HepG2 (cell line): Measurements from ENCODE around the gene PPP1R15B. TPM values are rescaled to one million over a fixed set of nuclear protein-coding genes. Genes with fewer than 3 reads are reported as not detected.

Experiments
- FLYWCH1 ChIP-seq: sonication (generic); formaldehyde crosslinking; IDR thresholded peaks from 2 replicates; pipeline ENCODE4 v1.8.1; 2023; ENCODE audit warnings: mild to moderate bottlenecking, missing genetic modification reagents
- HES4 ChIP-seq: sonication (generic); formaldehyde crosslinking; IDR thresholded peaks from 2 replicates; pipeline ENCODE4 v1.9.0; 2021; ENCODE audit warnings: mild to moderate bottlenecking, missing genetic modification reagents, borderline replicate concordance
- RAD51 ChIP-seq: fragments of 450-650 bp; IDR thresholded peaks from 2 replicates; pipeline ENCODE4 v1.6.1; 2016; ENCODE audit warnings: borderline replicate concordance
- TAF1 ChIP-seq: sonication (generic); formaldehyde crosslinking; IDR thresholded peaks from 2 replicates; pipeline ENCODE4 v1.4.0; 2020; ENCODE audit warnings: missing genetic modification reagents
- TSC22D2 ChIP-seq: sonication (generic); formaldehyde crosslinking; IDR thresholded peaks from 2 replicates; pipeline ENCODE4 v1.5.1; 2020; ENCODE audit warnings: missing genetic modification reagents, mild to moderate bottlenecking, borderline replicate concordance
- ZFAT ChIP-seq: sonication (generic); formaldehyde crosslinking; conservative IDR thresholded peaks from 2 replicates; pipeline ENCODE4 v1.8.1; 2023; ENCODE audit warnings: missing genetic modification reagents, inconsistent platforms
- ZNF883 ChIP-seq: sonication (generic); formaldehyde crosslinking; IDR thresholded peaks from 2 replicates; pipeline ENCODE4 v1.5.1; 2020; ENCODE audit warnings: mild to moderate bottlenecking, missing genetic modification reagents; ENCODE audit errors: not compliant biosample characterization
- ZSCAN31 ChIP-seq: sonication (generic); formaldehyde crosslinking; IDR thresholded peaks from 2 replicates; pipeline ENCODE4 v1.5.0; 2020; ENCODE audit warnings: low read depth, mild to moderate bottlenecking, missing genetic modification reagents
- polyA plus RNA-seq, 8 experiments: library from polyadenylated mRNA; depleted of rRNA in 3 of 8; stranded (reverse) in 7 of 8; unstranded in 1 of 8; fragments of >200 nt; fragmentation: Illumina TruSeq in 4 of 8; extraction: Trizol in 4 of 8; gene quantifications; 2 replicates each; pipeline versions ENCODE4 v1.2.1 to v1.2.3, GENCODE V29; 2011 to 2016; ENCODE audit warnings: low read depth in 4 of 8, missing spikeins in 1 of 8, mixed read lengths in 1 of 8; ENCODE audit not compliant: insufficient read depth in 1 of 8
- total RNA-seq, 5 experiments: library from RNA; depleted of rRNA; stranded (reverse); fragments of >200 nt; fragmentation: Illumina TruSeq; extraction: Trizol; gene quantifications; 2 replicates each; pipeline ENCODE4 v1.2.3, GENCODE V29; 2016; ENCODE audit warnings: low read depth in 1 of 5
- TF ChIP-seq, protein P1 (sequence below): sonication (generic); formaldehyde crosslinking; IDR thresholded peaks from 2 replicates; pipeline ENCODE4 v1.9.0; 2021; ENCODE audit warnings: missing genetic modification reagents, mild to moderate bottlenecking, borderline replicate concordance
- TF ChIP-seq, protein P2 (sequence below): sonication (generic); formaldehyde crosslinking; IDR thresholded peaks from 2 replicates; pipeline ENCODE4 v1.5.0; 2020; ENCODE audit warnings: missing genetic modification reagents
- TF ChIP-seq, protein P3 (sequence below): sonication (generic); formaldehyde crosslinking; conservative IDR thresholded peaks from 2 replicates; pipeline ENCODE4 v1.4.0; 2020; ENCODE audit warnings: missing genetic modification reagents
- TF ChIP-seq, protein P4 (sequence below), 2 experiments: sonication (generic) in 1 of 2; formaldehyde crosslinking in 1 of 2; IDR thresholded peaks; 2 replicates each; pipeline versions ENCODE4 v1.5.1 to v1.6.1; 2011 to 2020; ENCODE audit warnings: borderline replicate concordance in 1 of 2, low read depth in 1 of 2, low read length in 1 of 2, mild to moderate bottlenecking in 1 of 2, missing genetic modification reagents in 1 of 2, moderate library complexity in 1 of 2
- TF ChIP-seq, protein P5 (sequence below): sonication (generic); formaldehyde crosslinking; IDR thresholded peaks from 2 replicates; pipeline ENCODE4 v1.4.0; 2020; ENCODE audit warnings: mild to moderate bottlenecking, missing genetic modification reagents, borderline replicate concordance
- TF ChIP-seq, protein P6 (sequence below): IDR thresholded peaks from 2 replicates; pipeline ENCODE4 v1.6.1; 2016
- TF ChIP-seq, protein P7 (sequence below): sonication (generic); formaldehyde crosslinking; IDR thresholded peaks from 2 replicates; pipeline ENCODE4 v1.5.0; 2020; ENCODE audit warnings: missing genetic modification reagents
- TF ChIP-seq, protein P8 (sequence below): sonication (generic); formaldehyde crosslinking; IDR thresholded peaks from 2 replicates; pipeline ENCODE4 v1.8.0; 2023; ENCODE audit warnings: mild to moderate bottlenecking, missing genetic modification reagents

Gene PPP1R15B
- total and polyA plus RNA-seq, 2 of the 13 experiments (the other 11 are each of a cell fraction or from before 2014, with no cell fraction given), result 13.4 to 23.8 TPM

DNA sequence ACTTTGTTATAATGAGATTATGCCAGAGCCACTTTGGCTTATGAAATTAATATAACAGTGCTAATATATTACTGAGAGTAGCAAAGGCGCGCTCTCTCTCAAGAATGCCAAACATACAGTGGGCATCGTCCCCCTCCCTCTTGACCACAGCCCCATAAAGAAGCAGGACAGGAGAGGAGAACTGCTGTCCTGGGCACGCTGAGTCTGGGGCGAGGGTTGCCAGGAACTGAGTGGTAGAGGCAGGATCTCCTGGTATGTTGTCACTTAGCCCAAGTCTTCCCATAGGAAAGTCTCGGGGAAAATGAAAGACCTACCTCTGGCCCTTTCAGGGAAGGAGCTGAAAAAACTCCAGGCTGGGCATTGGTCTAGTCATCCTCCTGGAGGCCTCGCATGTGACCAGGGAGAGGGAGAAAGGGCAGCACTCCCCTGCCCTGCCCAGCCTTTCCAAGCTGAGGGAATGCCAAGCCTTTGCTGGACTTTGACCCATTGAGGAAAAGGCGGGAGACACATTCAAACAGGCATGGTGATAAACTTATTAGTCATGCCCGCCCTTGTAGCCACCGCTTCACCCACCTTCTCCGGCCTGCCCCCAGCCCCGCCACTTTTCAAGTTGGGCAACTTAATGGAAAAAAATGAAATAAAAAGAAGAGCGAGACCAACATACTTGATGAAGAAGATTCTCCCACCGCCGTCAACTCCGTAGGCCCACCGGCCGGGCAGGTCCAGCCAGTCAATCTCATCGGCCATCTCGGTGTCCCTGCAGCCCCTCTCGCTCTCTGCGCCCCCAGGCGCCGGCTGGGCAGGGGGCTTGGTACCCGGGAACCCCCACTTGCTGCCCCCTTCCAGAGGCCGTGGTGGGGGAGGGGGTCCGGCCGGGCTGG is 34.5 kb downstream of the PPP1R15B start (continued):
- TF ChIP-seq, protein P1, sequence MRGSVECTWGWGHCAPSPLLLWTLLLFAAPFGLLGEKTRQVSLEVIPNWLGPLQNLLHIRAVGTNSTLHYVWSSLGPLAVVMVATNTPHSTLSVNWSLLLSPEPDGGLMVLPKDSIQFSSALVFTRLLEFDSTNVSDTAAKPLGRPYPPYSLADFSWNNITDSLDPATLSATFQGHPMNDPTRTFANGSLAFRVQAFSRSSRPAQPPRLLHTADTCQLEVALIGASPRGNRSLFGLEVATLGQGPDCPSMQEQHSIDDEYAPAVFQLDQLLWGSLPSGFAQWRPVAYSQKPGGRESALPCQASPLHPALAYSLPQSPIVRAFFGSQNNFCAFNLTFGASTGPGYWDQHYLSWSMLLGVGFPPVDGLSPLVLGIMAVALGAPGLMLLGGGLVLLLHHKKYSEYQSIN, result no peak
- TF ChIP-seq, protein P2, sequence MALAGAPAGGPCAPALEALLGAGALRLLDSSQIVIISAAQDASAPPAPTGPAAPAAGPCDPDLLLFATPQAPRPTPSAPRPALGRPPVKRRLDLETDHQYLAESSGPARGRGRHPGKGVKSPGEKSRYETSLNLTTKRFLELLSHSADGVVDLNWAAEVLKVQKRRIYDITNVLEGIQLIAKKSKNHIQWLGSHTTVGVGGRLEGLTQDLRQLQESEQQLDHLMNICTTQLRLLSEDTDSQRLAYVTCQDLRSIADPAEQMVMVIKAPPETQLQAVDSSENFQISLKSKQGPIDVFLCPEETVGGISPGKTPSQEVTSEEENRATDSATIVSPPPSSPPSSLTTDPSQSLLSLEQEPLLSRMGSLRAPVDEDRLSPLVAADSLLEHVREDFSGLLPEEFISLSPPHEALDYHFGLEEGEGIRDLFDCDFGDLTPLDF (CRISPR knock-in tag), result peak; percentile 76
- TF ChIP-seq, protein P3, sequence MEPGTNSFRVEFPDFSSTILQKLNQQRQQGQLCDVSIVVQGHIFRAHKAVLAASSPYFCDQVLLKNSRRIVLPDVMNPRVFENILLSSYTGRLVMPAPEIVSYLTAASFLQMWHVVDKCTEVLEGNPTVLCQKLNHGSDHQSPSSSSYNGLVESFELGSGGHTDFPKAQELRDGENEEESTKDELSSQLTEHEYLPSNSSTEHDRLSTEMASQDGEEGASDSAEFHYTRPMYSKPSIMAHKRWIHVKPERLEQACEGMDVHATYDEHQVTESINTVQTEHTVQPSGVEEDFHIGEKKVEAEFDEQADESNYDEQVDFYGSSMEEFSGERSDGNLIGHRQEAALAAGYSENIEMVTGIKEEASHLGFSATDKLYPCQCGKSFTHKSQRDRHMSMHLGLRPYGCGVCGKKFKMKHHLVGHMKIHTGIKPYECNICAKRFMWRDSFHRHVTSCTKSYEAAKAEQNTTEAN, result 0 out of 2 replicates have a peak, but pooled peaks have one; percentile 4
- TF ChIP-seq, protein P4, sequence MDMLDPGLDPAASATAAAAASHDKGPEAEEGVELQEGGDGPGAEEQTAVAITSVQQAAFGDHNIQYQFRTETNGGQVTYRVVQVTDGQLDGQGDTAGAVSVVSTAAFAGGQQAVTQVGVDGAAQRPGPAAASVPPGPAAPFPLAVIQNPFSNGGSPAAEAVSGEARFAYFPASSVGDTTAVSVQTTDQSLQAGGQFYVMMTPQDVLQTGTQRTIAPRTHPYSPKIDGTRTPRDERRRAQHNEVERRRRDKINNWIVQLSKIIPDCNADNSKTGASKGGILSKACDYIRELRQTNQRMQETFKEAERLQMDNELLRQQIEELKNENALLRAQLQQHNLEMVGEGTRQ (IDR thresholded peaks at IDR 0.05; ENCODE audit: low read depth, low read length), result no peak
- TF ChIP-seq, protein P4 (CRISPR knock-in tag; IDR thresholded peaks at IDR 0.05; ENCODE audit: borderline replicate concordance), result peak; percentile 14; the same call in 1 of the 2 replicates
- TF ChIP-seq ZNF883 (CRISPR knock-in tag) (peak; percentile 21), ZFAT (CRISPR knock-in tag) (no peak), ZSCAN31 (0 out of 2 replicates have a peak, but pooled peaks have one; percentile 33), TSC22D2 (0 out of 2 replicates have a peak, but pooled peaks have one; percentile 6), HES4 (CRISPR knock-in tag) (no peak), FLYWCH1 (CRISPR knock-in tag) (no peak), TAF1 (CRISPR knock-in tag) (no peak), RAD51 (no peak)
- TF ChIP-seq, protein P5, sequence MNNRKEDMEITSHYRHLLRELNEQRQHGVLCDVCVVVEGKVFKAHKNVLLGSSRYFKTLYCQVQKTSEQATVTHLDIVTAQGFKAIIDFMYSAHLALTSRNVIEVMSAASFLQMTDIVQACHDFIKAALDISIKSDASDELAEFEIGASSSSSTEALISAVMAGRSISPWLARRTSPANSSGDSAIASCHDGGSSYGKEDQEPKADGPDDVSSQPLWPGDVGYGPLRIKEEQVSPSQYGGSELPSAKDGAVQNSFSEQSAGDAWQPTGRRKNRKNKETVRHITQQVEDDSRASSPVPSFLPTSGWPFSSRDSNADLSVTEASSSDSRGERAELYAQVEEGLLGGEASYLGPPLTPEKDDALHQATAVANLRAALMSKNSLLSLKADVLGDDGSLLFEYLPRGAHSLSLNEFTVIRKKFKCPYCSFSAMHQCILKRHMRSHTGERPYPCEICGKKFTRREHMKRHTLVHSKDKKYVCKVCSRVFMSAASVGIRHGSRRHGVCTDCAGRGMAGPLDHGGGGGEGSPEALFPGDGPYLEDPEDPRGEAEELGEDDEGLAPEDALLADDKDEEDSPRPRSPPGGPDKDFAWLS, result no peak
- TF ChIP-seq, protein P6, sequence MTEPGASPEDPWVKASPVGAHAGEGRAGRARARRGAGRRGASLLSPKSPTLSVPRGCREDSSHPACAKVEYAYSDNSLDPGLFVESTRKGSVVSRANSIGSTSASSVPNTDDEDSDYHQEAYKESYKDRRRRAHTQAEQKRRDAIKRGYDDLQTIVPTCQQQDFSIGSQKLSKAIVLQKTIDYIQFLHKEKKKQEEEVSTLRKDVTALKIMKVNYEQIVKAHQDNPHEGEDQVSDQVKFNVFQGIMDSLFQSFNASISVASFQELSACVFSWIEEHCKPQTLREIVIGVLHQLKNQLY (CRISPR knock-in tag), result 0 out of 2 replicates have a peak, but pooled peaks have one; percentile 1
- TF ChIP-seq, protein P7, sequence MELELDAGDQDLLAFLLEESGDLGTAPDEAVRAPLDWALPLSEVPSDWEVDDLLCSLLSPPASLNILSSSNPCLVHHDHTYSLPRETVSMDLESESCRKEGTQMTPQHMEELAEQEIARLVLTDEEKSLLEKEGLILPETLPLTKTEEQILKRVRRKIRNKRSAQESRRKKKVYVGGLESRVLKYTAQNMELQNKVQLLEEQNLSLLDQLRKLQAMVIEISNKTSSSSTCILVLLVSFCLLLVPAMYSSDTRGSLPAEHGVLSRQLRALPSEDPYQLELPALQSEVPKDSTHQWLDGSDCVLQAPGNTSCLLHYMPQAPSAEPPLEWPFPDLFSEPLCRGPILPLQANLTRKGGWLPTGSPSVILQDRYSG (CRISPR knock-in tag), result no peak
- TF ChIP-seq, protein P8, sequence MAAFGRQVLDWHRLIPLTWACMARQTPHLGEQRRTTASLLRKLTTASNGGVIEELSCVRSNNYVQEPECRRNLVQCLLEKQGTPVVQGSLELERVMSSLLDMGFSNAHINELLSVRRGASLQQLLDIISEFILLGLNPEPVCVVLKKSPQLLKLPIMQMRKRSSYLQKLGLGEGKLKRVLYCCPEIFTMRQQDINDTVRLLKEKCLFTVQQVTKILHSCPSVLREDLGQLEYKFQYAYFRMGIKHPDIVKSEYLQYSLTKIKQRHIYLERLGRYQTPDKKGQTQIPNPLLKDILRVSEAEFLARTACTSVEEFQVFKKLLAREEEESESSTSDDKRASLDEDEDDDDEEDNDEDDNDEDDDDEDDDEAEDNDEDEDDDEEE, result 0 out of 2 replicates have a peak, but pooled peaks have one; percentile 5
